Cardiac fibroblast (primary cell): ENCODE results near the gene SCAANT1.

ENCODE experiments used
- DNase-seq, 2 donors: peaks; one replicate each; pipeline versions ENCODE4 v3.0.0 to v3.0.0-alpha.2; 2010; ENCODE audit warnings: low read depth in 2 of 2
- H3K4me3 ChIP-seq, 2 donors: replicated peaks in 1 of 2; 1 replicate in 1 of 2; 2 replicates in 1 of 2; pipeline ENCODE4 v1.5.1; 2011; ENCODE audit warnings: low read depth in 2 of 2, low read length in 2 of 2, mild to moderate bottlenecking in 2 of 2, moderate library complexity in 1 of 2
- TF ChIP-seq, protein P1 (sequence below): IDR thresholded peaks from one replicate; pipeline ENCODE4 v1.5.1; 2011; ENCODE audit warnings: low read depth, mild to moderate bottlenecking, low read length, inconsistent platforms

SCAANT1 gene

DNA sequence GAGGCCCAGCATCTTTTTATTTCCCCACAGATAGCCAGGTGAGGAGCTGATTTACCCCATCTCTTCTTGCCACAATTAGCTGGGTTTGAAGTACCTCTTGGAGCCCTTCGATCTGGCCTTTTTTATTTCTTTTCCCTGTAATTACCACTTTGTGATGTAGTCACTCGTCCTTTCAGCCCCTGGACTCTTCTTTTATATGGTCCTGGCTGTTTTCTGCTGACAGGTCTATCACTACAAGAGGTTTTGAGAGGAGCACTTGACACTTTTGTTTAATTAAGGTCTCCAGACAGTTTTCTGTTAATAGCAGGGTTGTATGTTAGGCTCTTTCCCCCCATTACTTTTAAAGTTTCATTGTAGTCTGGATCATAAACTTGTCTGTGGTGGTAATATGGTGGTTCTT, 36.7 kb downstream of the SCAANT1 start:
- no peak overlapping the region for H3K4me3 ChIP-seq
- no peak for DNase-seq
- TF ChIP-seq, protein P1, sequence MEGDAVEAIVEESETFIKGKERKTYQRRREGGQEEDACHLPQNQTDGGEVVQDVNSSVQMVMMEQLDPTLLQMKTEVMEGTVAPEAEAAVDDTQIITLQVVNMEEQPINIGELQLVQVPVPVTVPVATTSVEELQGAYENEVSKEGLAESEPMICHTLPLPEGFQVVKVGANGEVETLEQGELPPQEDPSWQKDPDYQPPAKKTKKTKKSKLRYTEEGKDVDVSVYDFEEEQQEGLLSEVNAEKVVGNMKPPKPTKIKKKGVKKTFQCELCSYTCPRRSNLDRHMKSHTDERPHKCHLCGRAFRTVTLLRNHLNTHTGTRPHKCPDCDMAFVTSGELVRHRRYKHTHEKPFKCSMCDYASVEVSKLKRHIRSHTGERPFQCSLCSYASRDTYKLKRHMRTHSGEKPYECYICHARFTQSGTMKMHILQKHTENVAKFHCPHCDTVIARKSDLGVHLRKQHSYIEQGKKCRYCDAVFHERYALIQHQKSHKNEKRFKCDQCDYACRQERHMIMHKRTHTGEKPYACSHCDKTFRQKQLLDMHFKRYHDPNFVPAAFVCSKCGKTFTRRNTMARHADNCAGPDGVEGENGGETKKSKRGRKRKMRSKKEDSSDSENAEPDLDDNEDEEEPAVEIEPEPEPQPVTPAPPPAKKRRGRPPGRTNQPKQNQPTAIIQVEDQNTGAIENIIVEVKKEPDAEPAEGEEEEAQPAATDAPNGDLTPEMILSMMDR = no peak

DNA sequence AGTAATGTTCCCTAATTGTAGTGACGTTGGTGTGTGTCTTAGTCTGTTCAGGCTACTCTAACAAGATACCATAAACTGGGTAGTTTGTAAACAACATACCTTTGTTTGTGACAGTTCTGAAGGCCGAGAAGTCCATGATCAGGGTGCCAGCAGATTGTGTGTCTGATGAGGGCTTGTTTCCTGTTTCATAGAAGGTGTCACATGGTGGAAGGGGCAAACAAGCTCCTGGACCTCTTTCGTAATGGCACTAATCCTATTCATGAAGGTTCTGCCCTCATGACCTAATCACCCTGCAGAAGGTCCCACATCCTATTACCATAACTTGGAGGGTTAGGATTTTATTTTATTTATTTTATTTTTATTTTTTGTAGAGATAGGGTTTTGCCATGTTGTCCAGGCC, 37.4 kb downstream of the SCAANT1 start:
- TF ChIP-seq, protein P1 = no peak
- no peak overlapping the region for H3K4me3 ChIP-seq
- DNase-seq = no peak

DNA sequence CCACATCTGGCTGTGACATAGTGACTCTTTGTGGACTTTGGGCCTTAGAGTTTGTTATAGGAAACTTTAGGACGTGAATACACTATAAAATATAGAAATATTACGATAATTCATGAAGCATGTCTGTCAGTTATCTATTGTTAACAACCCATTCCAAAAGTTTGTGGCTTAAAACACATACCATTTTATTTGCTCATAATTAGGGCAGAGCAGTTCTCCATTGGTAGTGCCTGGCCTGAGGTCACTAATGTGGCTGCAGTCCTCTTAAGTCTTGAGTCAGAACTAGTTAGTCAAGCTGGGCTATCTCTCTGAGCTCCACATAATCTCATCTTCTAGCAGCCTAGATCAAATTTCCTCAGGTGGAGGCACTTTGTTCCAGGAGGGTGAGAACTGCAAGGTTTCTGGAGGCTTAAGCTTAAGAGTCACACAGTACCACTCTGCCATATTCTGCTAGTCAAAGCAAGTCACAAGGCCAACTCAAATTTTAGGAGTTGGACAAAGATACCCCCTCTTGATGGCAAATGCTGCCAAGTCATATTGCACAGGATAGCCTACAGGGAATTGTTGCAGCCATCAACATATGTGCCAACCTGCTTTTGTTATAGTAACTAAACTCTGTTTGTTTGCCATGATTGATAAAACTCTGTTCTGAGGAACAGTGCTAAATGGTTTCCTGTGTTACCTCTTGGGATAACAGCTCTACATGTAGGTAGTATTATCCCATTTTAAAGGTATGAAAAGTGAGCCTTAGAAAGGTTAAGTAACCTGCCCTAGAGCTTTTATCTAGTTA, 39.9 kb downstream of the SCAANT1 start:
- DNase-seq = peak; percentile 70 to 88
- no peak overlapping the region for H3K4me3 ChIP-seq
- TF ChIP-seq, protein P1 = no peak

DNA sequence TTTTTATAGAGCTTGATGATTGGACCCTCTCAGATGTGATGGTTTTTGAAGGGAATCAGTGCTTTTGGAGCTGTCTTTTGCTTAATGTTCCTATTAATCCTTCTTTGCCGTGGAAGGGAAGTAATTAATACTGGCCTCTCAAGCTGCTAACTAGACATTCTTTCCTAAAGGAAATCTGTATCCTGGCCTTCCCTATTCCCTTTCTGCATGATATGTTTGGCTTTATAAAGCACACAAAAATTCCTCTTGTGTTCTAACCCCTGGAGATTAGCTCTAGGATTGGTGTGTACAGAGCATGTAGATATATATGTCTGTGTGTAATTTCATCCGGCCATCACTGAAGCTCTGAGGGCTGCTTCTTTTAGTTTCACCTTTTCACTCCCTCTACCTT, 41.6 kb downstream of the SCAANT1 start:
- no peak overlapping the region for H3K4me3 ChIP-seq
- no peak for DNase-seq
- TF ChIP-seq, protein P1 = no peak

DNA sequence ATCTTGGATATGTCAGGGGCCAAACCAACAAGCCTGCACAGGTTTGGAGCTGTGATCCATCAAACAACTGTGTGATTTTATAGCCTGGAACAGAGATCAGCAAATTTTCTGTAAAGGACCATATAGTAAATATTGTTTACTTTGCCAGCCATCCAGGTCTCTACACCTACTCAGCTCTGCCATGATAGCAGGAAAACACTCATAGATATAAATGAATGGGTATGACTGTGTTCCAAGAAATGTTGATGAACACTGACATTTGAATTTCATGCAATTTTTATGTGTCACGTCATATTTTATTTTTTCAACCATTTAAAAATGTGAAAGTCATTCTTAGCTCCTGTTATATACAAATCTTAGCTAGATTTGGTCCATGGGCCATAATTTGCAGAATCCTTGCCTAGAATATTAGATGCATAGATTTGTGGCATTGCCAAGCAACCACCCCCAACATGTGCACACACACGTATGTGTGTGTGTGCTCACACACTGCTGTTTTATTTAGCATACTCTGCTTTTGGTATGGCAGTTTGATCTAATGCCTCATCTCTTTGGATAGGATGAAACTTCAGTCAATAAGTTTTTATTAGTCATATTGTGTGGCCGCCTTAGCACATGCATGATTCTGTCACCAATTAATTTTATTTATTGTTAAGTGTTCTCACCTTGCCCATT, 42.1 kb downstream of the SCAANT1 start:
- TF ChIP-seq, protein P1 = no peak
- peak in 1 of 2 donors; percentile 24 for DNase-seq
- no peak overlapping the region for H3K4me3 ChIP-seq

DNA sequence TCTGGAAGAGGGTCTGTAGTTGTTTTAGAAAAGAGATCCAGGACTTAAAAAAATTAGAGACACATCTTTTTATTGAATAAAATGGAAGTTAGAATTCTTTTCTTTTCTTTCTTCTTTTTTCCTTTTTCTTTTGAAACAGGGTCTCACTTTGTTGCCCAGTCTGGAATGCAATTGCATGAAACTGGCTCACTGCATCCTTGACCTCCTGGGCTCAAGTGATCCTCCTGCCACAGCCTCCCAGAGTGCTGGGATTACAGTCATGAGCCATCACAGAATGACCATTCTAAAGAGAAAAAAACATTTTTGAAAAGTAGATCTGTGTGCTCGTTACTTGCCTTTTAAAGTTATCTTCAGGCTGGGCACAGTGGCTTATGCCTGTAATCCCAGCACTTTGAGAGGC, 45.0 kb downstream of the SCAANT1 start:
- TF ChIP-seq, protein P1 = no peak
- no peak overlapping the region for H3K4me3 ChIP-seq
- DNase-seq = no peak
